K562 (cell line): ENCODE measurements around the gene SRSF9. TPM values are rescaled to one million over a fixed set of nuclear protein-coding genes. Genes with fewer than 3 reads are reported as not detected.

Experiments used
- ATF1 ChIP-seq, 2 experiments: fragments of 450-650 bp in 1 of 2; IDR thresholded peaks; 2 replicates each; pipeline ENCODE4 v1.6.1; 2016; ENCODE audit warnings: missing compliant biosample characterization in 1 of 2, missing genetic modification characterization in 1 of 2
- ATF7 ChIP-seq: fragments of 450-650 bp; IDR thresholded peaks from 2 replicates; pipeline ENCODE4 v1.7.1; 2014; ENCODE audit warnings: mild to moderate bottlenecking, moderate library complexity
- BCOR ChIP-seq: fragments of 450-650 bp; IDR thresholded peaks from 2 replicates; pipeline ENCODE4 v1.6.1; 2016
- CHD2 ChIP-seq: IDR thresholded peaks from 2 replicates; pipeline ENCODE4 v1.6.1; 2011; ENCODE audit warnings: low read depth, low read length
- ETV1 ChIP-seq: fragments of 450-650 bp; conservative IDR thresholded peaks from 2 replicates; pipeline ENCODE4 v1.6.1; 2016; ENCODE audit warnings: missing genetic modification characterization, control low read depth, low read depth, missing compliant biosample characterization
- HMGN3 ChIP-seq: IDR thresholded peaks from 2 replicates; pipeline ENCODE4 v1.6.1; 2011; ENCODE audit warnings: borderline replicate concordance, low read depth, mild to moderate bottlenecking, mixed read lengths, low read length; ENCODE audit not compliant: insufficient read length; ENCODE audit errors: extremely low read depth
- L3MBTL2 ChIP-seq: fragments of 450-650 bp; IDR thresholded peaks from 2 replicates; pipeline ENCODE4 v1.6.1; 2016; ENCODE audit warnings: mild to moderate bottlenecking, moderate library complexity
- MBD2 ChIP-seq: sonication (generic); IDR thresholded peaks from 2 replicates; pipeline ENCODE4 v1.6.1; 2016; ENCODE audit warnings: low read depth, borderline replicate concordance
- MECOM ChIP-seq: fragments of 250-450 bp; sonication (Bioruptor Pico); IDR thresholded peaks from 2 replicates; pipeline ENCODE4 v1.8.0; 2022; ENCODE audit warnings: inconsistent platforms
- MLLT1 ChIP-seq, 2 experiments: fragments of 450-650 bp; IDR thresholded peaks; 2 replicates each; pipeline ENCODE4 v1.6.1; 2016
- PYGO2 ChIP-seq: fragments of 450-650 bp; IDR thresholded peaks from 2 replicates; pipeline ENCODE4 v1.6.1; 2016; ENCODE audit warnings: mild to moderate bottlenecking, missing genetic modification characterization, moderate library complexity, missing compliant biosample characterization
- TSHZ1 ChIP-seq: fragments of 250-450 bp; sonication (Bioruptor Pico); IDR thresholded peaks from 2 replicates; pipeline ENCODE4 v1.4.0; 2020; ENCODE audit warnings: mild to moderate bottlenecking, moderate library complexity
- VEZF1 ChIP-seq: fragments of 200-800 bp; sonication (Bioruptor generic); IDR thresholded peaks from 2 replicates; pipeline ENCODE4 v1.6.1; 2017; ENCODE audit warnings: missing genetic modification characterization, missing compliant biosample characterization
- WHSC1 ChIP-seq: IDR thresholded peaks from one replicate; pipeline ENCODE4 v1.6.1; 2012; ENCODE audit warnings: low read length, control low read depth, inconsistent platforms
- ZBTB1 ChIP-seq: sonication (generic); formaldehyde crosslinking; IDR thresholded peaks from 2 replicates; pipeline ENCODE4 v1.8.1; 2023; ENCODE audit warnings: missing genetic modification reagents, low read depth, mild to moderate bottlenecking, borderline replicate concordance
- ZBTB9 ChIP-seq: fragments of 450-650 bp; formaldehyde crosslinking; IDR thresholded peaks from 2 replicates; pipeline ENCODE4 v1.4.0; 2020; ENCODE audit warnings: mild to moderate bottlenecking, moderate library complexity
- ZFPM2 ChIP-seq: fragments of 250-450 bp; sonication (Bioruptor Pico); IDR thresholded peaks from 2 replicates; pipeline ENCODE4 v1.5.1; 2022; ENCODE audit warnings: mild to moderate bottlenecking
- ZNF512 ChIP-seq: IDR thresholded peaks from 2 replicates; pipeline ENCODE4 v1.6.1; 2016; ENCODE audit warnings: missing genetic modification characterization, missing compliant biosample characterization
- polyA plus RNA-seq, 8 experiments: library from polyadenylated mRNA; depleted of rRNA in 4 of 8; stranded (reverse) in 5 of 8; unstranded in 3 of 8; fragments of >200 nt; fragmentation: Nextera tagmentation in 2 of 8; fragmentation: Illumina TruSeq in 1 of 8; extraction: Ambion mirVana in 2 of 8; extraction: Trizol in 1 of 8; gene quantifications; 2 replicates each; pipeline versions ENCODE4 v1.2.1 to v1.2.3, GENCODE V29; 2011 to 2014; ENCODE audit warnings: inconsistent platforms in 1 of 8, missing spikeins in 1 of 8
- total RNA-seq, 7 experiments: library from RNA; depleted of rRNA in 6 of 7; stranded (reverse); fragments of >200 nt in 6 of 7; fragmentation: Illumina TruSeq in 2 of 7; extraction: Trizol in 2 of 7; gene quantifications; 2 replicates each; pipeline versions ENCODE4 v1.2.1 to v1.2.3, GENCODE V29; 2011 to 2021; ENCODE audit warnings: low replicate concordance in 1 of 7

The SRSF9 gene
- total and polyA plus RNA-seq, 9 of the 15 experiments (the other 6 are each of a cell fraction or from before 2014, with no cell fraction given), result 40.3 to 291 (median 230) TPM

GRCh38 chr12:120495731-120496412, 26.3 kb upstream of the SRSF9 start, which contains the start of gene DYNLL1 (continued):
- no peak for TF ChIP-seq MECOM (CRISPR knock-in tag)
- peak; percentile 72 for TF ChIP-seq CHD2
- TF ChIP-seq HMGN3, result peak; percentile 62
- no peak for TF ChIP-seq PYGO2 (tag)
- no peak for TF ChIP-seq ZNF512 (tag)
- TF ChIP-seq ZBTB9 (CRISPR knock-in tag), result no peak
- peak; percentile 71 for TF ChIP-seq ATF7
- TF ChIP-seq VEZF1 (CRISPR knock-in tag), result peak; percentile 92
- TF ChIP-seq MBD2, result peak; percentile 98
- no peak for TF ChIP-seq ATF1 (CRISPR knock-in tag; IDR thresholded peaks at IDR 0.05)
- peak; percentile 81 for TF ChIP-seq ATF1 (tag; IDR thresholded peaks at IDR 0.05)
- TF ChIP-seq WHSC1, result no peak
- no peak for TF ChIP-seq ZFPM2 (CRISPR knock-in tag)
- TF ChIP-seq ETV1 (tag), result no peak
- 0 out of 4 replicates have a peak, but pooled peaks of 1 of the 2 experiments have one; percentile 10 for TF ChIP-seq MLLT1 (IDR thresholded peaks at IDR 0.05)
- TF ChIP-seq BCOR, result no peak; the same call in 1 of the 2 replicates
- no peak for TF ChIP-seq TSHZ1 (CRISPR knock-in tag)
- TF ChIP-seq ZBTB1 (CRISPR knock-in tag), result no peak
- peak; percentile 16; the same call in 1 of the 2 replicates for TF ChIP-seq L3MBTL2
